ENCODE data around the gene NDUFB7. TPM values are rescaled to one million over a fixed set of nuclear protein-coding genes. Genes with fewer than 3 reads are reported as not detected.
"Not testable (repeated sequence)": the region's sequence is repeated elsewhere in the genome, so short reads cannot be mapped to it uniquely, and the experiment has no call there.

Gene NDUFB7
- total and polyA plus RNA-seq, 3 donors from 2014 or later, result 259 to 493 (median 389) TPM

DNA sequence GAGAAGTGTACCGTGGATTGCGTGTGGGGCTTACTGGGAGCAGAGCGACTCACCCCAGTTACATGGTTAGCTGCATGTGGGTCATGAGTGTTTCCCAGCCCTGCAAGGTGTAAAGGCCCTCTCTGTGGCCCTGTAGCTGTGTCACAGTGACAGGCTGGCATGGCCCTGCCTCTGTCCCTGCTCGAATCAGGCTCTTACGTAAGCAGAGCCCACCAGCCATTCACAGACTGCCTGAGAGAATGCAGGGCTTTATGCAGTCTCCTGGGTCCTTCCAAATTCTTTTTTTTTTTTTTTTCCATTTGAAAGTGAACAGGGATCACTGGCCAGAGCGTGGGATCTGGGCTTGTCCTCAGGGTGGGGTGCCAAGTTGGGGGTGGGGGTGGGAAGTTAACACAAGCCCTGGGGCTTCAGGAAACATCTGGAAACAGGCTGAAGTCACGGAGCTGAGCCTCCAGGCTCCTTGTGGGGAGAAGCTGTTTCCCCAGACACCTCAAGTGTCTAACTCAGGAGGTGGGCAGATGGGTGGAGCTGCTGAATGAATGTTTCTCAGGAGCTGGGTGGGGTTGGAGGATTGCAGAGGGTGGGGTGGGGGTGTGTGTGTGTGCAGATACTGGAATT lies 29.0 kb downstream of the NDUFB7 start:
- H3K9me3 ChIP-seq, result no peaks in the 10 kb centered on the region

GRCh38 chr19:14541979-14542378 lies 29.9 kb downstream of the NDUFB7 start:
- H3K36me3 ChIP-seq (ENCODE audit: low read depth, missing control alignments); H3K27ac ChIP-seq; intact Hi-C loops (cut with DNase I; ENCODE audit: low total_unique reads); H3K27me3 ChIP-seq; H3K4me1 ChIP-seq; DNase-seq; H3K9me3 ChIP-seq; H3K4me3 ChIP-seq: not testable (repeated sequence)
- WGBS, 2 donors, result 77 to 80% methylated on average over 5 of the region's 5 CpGs

More for the DNA sequence above, 29.0 kb downstream of the NDUFB7 start:
- H3K27ac ChIP-seq, result no peak overlapping the region
- peaks cover 3% of the 10 kb centered on the region for H3K4me1 ChIP-seq
- no peak overlapping the region for H3K4me3 ChIP-seq
- intact Hi-C loops (cut with DNase I; ENCODE audit: low total_unique reads), result no loop called here
- no peaks in the 10 kb centered on the region for H3K27me3 ChIP-seq
- WGBS, 2 donors, result 46 to 54% methylated on average over 7 of the region's 7 CpGs
- no peak for DNase-seq
- TF ChIP-seq CTCF (IDR thresholded peaks at IDR 0.05) (no peak), POLR2A (IDR thresholded peaks at IDR 0.05) (no peak)
- no peaks in the 10 kb centered on the region for H3K36me3 ChIP-seq (ENCODE audit: low read depth, missing control alignments)

GRCh38 chr19:14540741-14541525 lies 30.9 kb downstream of the NDUFB7 start:
- no peak for DNase-seq
- 84 to 90% methylated on average over 18 to 19 of the region's 19 CpGs for WGBS, 2 donors
- TF ChIP-seq POLR2A (IDR thresholded peaks at IDR 0.05), result no peak
- no peak for TF ChIP-seq CTCF (IDR thresholded peaks at IDR 0.05)
- H3K27me3 ChIP-seq, result no peaks in the 10 kb centered on the region
- H3K27ac ChIP-seq, result no peak overlapping the region
- peaks cover 8% of the 10 kb centered on the region for H3K4me1 ChIP-seq
- H3K4me3 ChIP-seq, result no peak overlapping the region
- intact Hi-C loops (cut with DNase I; ENCODE audit: low total_unique reads), result no loop called here
- H3K36me3 ChIP-seq (ENCODE audit: low read depth, missing control alignments), result no peaks in the 10 kb centered on the region
- H3K9me3 ChIP-seq, result no peaks in the 10 kb centered on the region

DNA sequence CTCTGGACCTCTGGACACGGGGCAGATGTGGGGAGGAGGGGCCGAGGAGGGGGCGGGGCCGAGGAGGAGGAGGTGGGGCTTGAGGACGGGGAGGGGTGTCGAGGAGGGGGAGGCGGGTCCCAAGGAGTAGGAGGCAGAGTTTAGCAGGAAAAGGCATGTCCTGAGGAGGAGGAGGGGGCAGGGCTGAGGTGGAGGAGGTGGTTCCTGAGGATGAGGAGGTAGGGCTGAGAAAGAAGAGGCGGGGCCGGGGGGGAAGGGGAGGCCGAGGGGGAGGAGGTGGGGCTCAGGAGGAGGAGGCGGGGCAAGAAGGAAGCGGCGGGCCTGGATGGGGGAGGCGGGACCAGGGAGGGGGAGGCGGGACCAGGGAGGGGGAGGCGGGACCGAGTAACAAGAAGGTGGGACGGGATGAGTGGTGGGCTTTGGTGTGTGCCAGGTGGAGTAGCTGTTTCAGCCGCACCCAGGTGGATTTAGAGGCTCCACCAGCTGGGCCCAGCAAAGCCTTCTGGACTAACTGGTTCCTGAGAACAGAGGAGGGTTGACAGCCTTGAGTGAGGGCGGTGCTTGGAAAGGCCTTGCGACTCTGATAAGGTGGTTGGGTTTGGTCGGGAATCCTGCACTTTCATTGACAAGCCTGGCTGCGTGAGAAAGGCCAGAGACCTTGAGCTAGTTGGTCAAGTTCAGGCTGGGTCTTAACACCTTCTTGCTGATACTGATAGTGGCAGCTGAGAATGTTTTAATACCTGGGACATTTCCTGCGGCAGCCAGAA lies 34.8 kb downstream of the NDUFB7 start:
- Histone ChIP-seq H3K36me3 (ENCODE audit: low read depth, missing control alignments) (no peaks in the 10 kb centered on the region), H3K9me3 (no peaks in the 10 kb centered on the region), H3K27ac (no peak overlapping the region), H3K4me3 (peak overlapping the region in 1 of 2 donors; percentile 26), H3K27me3 (no peaks in the 10 kb centered on the region), H3K4me1 (peaks cover 17% of the 10 kb centered on the region)
- TF ChIP-seq POLR2A (IDR thresholded peaks at IDR 0.05), result no peak
- no peak for TF ChIP-seq CTCF (IDR thresholded peaks at IDR 0.05)
- DNase-seq, result peak; percentile 80
- WGBS, 2 donors, result 22 to 30% methylated on average over 22 of the region's 24 CpGs
- intact Hi-C loops (cut with DNase I; ENCODE audit: low total_unique reads), result no loop called here

DNA sequence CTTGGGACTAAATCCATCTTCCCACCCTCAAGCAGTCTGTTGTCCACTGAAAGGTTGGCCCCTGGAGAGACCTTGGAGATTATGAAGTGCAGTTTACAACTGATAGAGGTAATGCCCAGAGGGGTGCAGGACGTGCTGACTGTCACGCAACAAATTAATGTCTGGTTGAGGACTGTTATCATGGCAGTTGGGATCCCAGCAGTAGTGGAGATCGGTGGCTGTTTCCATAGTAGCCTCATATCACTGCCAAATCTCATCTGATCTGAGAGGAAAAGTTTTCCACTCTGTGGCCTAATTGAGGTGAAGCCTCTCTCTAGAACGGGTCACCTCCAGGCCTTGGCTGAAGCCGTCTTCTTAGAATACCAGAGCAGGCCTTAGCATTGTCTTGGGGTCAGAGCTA lies 38.4 kb downstream of the NDUFB7 start:
- no peak overlapping the region for H3K4me3 ChIP-seq
- peak overlapping the region in 1 of 2 donors; percentile 35 for H3K27ac ChIP-seq
- TF ChIP-seq POLR2A (IDR thresholded peaks at IDR 0.05), result no peak
- no peak for TF ChIP-seq CTCF (IDR thresholded peaks at IDR 0.05)
- no peaks in the 10 kb centered on the region for H3K27me3 ChIP-seq
- peaks cover 32% of the 10 kb centered on the region for H3K4me1 ChIP-seq
- no peaks in the 10 kb centered on the region for H3K36me3 ChIP-seq (ENCODE audit: low read depth, missing control alignments)
- DNase-seq, result no peak
- intact Hi-C loops (cut with DNase I; ENCODE audit: low total_unique reads), result no loop called here
- 65 to 70% methylated on average over 5 of the region's 5 CpGs for WGBS, 2 donors
- H3K9me3 ChIP-seq, result no peaks in the 10 kb centered on the region

All from testis (tissue), 3 donors.